ENCODE data around the gene SDC1.

DNA sequence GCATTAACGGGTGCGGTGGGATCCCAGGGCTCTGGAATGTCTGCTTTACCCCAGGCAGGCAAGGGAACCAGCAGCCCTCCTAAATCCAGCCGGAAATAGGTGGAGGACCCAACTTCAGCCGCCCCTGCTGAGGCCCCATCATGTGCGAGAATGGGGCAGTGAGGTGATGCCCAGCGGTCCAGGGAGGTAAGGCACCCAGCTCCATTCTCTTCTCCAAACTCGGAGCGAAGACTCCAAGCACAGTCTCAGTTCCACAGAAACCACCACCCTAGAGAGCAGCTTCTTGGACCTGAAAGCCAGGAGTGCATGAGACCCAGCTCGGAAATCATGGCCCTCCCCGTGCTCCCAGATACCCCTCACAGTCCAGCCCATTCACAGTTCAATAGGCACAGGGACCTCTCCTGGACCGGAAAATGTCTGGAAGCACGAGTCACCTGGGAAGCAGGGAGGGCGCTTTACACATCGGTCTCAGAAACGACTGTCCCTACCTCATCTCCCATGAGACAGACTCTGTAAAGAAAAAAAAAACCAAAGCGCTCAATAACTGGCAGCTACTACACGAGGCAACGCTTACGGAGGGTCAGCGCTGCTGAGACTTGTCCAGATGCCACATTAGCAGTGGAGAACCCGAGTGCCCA, 2.0 kb downstream of the SDC1 start:
- TF ChIP-seq, protein P1, sequence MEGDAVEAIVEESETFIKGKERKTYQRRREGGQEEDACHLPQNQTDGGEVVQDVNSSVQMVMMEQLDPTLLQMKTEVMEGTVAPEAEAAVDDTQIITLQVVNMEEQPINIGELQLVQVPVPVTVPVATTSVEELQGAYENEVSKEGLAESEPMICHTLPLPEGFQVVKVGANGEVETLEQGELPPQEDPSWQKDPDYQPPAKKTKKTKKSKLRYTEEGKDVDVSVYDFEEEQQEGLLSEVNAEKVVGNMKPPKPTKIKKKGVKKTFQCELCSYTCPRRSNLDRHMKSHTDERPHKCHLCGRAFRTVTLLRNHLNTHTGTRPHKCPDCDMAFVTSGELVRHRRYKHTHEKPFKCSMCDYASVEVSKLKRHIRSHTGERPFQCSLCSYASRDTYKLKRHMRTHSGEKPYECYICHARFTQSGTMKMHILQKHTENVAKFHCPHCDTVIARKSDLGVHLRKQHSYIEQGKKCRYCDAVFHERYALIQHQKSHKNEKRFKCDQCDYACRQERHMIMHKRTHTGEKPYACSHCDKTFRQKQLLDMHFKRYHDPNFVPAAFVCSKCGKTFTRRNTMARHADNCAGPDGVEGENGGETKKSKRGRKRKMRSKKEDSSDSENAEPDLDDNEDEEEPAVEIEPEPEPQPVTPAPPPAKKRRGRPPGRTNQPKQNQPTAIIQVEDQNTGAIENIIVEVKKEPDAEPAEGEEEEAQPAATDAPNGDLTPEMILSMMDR (IDR thresholded peaks at IDR 0.05; ENCODE audit: poor library complexity): no peak
- no peak for TF ChIP-seq EZH2phosphoT487 (IDR thresholded peaks at IDR 0.05; ENCODE audit: low read depth, severe bottlenecking, unreplicated experiment)
